ENCODE data around the gene ARFGEF2.
"Not testable (repeated sequence)": the region's sequence is repeated elsewhere in the genome, so short reads cannot be mapped to it uniquely, and the experiment has no call there.

The ARFGEF2 gene

DNA sequence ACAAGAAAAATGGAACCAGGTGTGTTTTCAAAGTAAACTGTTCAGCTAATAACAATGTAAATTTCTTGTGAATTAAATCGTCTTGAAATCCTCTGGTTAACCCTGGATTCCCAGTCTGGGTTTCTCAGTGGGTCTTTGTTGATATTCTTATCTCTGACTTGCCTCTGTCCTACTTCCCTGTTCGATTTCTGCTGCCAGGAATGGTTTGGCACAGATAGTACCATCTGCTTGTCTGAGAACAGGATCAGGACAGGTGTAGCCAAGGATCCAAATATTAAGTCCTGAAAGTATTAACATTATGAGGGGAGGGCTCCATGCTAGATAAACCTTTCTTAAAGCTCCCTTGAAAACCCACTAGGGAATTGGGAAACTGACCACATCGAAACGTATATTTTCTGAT, 30.1 kb downstream of the ARFGEF2 start:
- DNase-seq (ENCODE audit: low read depth): no peak

DNA sequence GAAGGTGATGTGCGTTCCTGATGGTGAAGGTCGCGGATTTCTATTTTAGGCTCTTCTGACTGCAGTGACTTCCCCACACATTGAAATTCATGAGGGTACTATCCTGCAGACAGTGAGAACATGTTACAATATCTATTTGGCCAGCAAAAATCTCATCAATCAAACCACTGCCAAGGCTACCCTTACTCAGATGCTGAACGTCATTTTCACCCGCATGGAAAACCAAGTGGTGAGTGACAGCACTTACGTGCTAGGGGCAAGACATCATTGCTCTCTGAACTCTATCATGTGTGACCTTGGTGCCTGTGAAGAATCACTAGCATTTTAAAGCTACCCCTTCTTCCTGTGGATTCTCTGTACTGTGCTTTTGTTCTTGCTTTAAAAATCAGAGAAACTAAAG, 31.1 kb downstream of the ARFGEF2 start:
- DNase-seq (ENCODE audit: low read depth): no peak

DNA sequence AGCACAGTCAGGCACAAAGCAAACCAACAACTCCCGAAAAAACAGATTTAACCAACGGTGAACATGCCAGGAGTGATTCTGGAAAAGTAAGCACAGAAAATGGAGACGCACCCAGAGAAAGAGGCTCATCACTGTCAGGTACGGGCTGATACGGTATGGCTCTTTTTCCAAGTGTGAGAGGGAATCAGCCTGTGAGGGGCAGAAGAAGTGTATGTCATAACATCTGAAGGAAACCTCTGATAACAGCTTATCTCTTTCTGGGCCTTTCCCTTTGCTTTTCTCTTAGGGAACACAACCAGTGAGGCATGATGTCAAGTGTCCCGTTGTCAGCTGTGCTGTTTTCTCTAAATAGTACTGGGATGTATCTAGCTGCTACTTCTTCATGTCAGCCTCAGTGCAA, 32.1 kb downstream of the ARFGEF2 start:
- DNase-seq (ENCODE audit: low read depth): no peak

DNA sequence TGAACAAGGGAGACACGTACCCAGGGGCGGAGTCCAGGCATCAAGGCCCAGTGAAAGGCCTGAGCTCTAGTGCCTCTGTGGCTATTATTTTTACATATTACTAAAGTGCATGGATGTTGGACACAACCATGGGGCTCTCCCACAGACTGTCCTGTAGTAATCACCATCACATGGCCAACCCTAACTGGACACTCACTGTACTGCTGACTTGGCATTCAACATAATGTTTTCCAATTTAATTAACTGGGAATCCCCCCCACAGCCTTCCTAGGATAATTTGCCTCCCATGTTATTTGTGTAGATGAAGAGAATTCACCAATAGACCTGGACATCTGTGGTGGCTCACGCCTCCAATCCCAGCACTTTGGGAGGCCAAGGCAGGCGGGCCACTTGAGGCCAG, 34.5 kb downstream of the ARFGEF2 start:
- no peak for DNase-seq (ENCODE audit: low read depth)

DNA sequence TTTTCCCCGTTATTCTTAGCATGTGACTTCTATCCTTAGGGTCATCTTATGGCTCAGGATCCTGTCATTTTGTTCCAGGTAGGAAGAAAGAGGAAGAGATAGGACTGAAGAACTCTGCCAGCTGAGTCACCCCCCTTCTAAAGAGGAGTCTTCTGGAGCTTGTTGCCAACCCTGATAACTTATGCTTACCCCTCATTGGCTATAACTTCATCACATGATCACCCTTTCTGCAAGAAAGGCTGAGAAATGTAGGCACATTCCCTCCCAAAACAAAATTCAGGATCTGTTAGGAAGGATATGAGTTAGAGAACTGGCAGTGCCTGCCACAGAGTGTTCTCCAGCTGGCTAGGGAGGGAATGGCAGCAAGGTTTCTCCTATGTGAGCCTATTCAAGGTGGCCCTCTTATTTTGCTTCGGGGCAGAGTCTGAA, 35.6 kb downstream of the ARFGEF2 start:
- no peak for DNase-seq (ENCODE audit: low read depth)

DNA sequence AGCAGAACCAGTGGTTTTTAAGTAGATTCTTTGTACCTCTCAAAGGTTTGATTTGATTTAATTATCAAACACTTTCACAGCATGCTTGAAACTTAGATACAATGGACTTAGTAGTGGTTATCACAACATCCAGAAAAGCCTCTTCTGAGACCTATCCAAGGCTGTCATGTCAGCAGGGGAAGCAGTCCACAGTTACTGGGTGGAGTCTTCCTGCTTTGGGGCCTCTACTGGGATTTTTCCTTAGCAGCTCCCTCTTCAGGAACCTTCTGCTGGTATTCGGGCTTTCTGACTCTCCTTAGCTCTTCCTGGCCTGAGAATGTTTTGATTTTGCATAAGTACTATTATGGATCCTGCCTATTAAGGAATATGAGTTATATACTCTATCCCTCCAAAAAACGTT, 36.0 kb downstream of the ARFGEF2 start:
- DNase-seq (ENCODE audit: low read depth): no peak

DNA sequence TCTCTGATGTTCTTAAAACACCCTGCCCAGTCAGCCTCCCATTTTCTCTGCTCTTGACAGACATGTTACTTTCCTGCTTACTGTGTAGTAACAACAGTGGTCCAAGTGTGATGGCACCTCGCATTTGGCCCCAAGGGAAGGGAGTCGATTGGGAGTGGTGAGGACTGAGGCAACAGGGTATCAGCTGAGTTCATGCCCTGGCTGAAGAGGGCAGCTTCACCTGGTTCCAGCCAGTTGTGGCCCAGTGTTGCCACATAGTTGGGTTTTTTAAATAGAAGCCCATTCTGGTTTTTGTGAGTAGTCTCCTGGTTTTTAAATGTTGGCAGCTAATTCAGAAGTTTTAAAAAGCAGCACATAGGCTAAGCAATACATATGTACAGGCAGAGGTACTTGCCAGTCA, 37.2 kb downstream of the ARFGEF2 start:
- DNase-seq (ENCODE audit: low read depth): no peak

DNA sequence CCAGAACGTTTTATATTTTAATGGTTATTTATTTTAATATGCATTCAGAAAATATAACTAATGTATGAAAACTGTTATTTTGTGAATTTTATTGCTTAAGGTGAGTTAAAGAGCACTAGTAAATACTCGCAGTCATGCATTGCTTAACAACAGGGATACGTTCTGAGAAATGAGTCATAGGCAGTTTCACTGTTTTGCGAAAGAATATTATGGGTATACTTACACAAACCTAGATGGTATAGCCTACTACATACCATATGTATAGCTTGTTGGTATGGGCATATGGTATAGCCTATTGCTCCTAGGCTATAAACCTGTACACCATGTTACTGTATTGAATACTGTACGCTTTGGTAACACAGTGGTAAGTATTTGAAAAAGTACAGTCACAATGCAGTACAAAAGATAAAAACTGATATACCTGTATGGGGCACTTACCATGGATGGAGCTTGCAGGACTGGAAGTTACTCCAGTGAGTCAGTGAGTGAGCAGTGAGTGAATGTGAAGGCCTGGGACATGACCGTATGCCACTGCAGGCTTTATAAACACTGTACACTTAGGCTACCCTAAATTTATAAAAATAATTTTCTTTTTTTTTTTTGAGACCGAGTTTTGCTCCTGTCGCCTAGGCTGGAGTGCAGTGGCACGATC, 38.5 kb downstream of the ARFGEF2 start:
- no peak for DNase-seq (ENCODE audit: low read depth)

DNA sequence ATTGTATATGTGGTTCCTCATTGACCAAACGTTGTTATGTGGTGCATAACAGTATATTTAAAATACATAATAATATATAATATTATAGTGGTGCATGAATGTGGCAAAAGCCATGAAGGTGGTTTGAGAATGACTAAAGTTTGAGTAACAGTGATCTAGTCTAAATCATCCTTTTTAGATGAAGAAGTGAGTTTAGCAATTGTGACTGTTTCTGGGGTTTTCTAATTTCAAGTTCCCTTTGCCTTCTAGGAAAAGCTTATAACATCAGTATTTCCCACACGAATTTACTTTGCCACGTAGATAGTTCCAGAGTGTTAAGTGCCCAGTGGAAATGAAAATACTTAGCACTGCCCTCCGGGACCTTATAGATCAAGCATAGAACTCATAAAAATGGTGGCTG, 40.9 kb downstream of the ARFGEF2 start:
- no peak for DNase-seq (ENCODE audit: low read depth)

DNA sequence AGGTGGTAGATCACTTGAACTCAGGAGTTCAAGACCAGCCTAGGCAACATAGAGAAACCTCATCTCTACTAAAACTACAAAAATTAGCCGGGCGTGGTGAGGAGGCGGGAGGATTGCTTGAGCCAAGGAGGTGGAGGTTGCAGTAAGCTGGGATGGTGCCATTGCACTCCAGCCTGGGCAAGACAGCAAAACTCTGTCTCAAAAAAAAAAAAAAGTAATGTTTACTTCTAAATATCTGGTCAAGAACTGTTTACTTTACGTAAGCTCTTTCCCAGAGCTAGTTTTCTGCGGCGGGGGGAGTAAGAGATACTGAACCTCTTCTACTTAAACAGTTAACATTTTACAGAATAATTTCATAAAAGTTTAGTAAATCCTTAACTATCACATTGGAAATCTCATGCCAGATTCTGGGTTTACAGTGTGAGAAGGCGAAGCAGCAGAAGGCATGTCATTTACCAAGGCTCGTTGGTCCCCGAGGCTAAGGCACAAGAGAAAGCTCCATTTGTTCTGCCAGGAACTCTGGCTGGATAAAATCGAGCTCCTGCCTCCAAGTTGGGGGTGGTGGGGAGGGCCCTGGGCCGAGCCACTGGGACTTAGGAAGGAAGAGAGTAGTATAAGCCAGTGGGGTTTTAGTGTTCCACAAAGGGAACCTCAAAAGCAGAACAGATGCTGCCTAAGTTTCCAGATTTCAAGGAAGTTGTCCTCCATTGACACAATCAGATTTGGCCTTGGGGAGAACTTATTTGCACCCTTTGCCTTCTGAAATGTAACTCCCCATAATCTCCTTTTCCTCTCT, 41.7 kb downstream of the ARFGEF2 start:
- DNase-seq (ENCODE audit: low read depth): no peak

DNA sequence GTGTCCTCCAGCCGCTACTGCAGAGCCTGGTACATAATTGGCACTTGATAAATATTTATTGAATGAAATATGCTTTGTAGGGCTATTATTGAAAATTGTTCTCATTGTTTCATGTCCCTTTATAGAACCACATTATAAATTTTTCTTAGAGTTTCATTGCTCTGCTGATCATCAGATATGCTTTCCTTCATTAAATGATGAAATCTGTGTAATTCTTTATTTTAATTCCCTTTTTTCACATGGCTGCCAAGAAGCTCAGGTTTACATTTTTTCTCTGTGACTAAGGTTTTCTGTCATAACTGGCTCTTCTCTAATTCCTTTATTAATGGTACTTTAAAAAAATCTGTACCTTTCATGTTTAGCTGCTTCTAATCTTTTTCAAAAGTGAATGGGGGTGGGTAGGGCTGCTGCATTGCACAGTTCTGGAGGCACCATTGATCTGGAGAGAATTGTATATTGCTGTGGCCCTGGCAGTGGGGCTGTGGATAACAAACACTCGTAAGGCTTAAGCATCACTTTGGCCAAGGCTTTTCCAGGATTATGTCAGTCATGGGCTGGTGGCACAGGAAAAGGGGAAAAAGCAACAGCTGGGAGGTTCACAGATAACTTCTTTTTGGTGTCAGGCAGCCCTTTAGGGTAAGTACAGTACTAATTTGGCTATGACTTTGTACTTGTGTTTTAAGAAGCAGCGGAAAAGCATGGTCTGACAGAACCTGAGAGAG, 43.8 kb downstream of the ARFGEF2 start:
- no peak for DNase-seq (ENCODE audit: low read depth)

DNA sequence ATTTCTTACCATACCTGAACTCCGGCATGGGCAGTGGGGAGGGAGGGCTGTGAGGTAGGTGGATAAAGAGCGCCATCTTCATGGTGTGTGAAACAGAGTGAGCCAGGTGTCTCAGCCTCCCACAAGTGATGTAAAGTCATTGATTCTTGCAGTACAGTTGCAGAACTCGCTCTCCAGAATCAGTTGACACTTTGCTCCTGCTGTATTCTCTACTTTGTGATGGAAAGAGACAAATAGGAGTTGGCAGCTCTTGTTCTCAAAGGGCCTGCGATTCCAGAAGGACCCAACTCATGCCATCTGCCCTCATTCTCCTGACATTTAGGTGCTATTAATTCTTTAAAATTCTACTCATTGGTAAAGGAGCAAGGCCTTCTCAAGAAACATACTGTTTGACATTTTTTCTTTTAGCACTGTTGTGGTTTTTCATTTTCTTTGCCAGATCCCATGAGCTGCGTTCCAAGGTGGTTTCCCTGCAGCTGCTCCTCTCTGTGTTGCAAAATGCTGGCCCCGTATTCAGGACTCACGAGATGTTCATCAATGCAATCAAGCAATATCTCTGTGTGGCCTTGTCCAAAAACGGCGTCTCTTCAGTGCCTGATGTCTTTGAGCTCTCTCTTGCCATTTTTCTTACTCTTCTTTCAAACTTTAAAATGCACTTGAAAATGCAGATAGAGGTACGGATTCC, 49.3 kb downstream of the ARFGEF2 start:
- DNase-seq (ENCODE audit: low read depth): no peak

DNA sequence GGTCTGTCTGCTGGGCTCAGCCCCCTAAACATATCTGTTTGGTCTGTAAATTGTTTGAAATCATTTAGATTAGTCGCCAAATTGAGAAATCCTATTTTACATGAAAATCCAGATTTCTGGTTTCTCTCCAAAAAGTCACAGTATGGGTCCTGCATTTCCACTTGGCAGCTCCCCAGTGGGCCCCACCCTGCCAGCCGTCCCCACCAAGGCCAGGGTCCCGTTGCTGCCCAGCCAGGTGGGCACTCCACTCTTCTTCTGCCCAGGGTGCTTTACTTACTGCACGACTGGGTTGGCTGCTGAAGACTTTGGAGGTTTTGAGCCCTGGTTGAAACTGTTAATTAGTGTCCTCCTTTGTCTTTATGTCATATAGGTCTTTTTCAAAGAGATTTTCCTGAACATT, 50.4 kb downstream of the ARFGEF2 start:
- no peak for DNase-seq (ENCODE audit: low read depth)

DNA sequence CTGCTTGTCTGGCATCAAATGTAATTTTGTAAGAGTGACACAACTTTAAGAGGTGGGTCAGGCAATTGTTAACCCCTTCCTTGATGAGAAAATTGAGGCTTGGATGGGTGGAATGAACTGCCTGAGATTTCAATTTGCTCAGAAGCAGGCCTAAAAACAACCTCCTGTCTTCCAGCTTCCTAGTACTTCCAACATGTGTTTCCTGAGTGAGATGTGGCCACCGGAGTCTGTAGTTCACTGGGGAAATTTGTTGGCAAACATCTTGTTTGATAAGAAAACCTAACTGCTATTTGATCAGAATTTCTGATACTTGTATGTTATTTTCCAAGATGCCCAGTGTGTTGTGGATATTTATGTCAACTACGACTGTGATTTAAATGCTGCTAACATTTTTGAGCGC, 51.3 kb downstream of the ARFGEF2 start:
- no peak for DNase-seq (ENCODE audit: low read depth)

DNA sequence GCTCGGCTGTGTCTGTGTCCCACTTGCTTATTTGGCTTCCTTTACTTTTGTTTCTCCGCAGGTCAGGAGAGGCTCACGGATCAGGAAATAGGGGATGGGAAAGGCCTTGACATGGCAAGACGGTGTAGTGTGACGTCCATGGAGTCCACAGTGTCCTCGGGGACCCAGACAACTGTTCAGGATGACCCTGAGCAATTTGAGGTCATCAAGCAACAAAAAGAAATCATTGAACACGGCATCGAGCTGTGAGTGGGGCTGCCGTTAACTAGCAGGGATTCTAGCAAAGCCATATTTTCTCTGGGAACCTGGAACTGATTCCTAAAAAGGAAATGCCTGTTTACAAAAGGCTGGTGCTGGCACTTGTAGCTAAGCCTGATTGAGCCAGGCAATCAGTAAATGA, 54.4 kb downstream of the ARFGEF2 start:
- DNase-seq (ENCODE audit: low read depth): no peak

DNA sequence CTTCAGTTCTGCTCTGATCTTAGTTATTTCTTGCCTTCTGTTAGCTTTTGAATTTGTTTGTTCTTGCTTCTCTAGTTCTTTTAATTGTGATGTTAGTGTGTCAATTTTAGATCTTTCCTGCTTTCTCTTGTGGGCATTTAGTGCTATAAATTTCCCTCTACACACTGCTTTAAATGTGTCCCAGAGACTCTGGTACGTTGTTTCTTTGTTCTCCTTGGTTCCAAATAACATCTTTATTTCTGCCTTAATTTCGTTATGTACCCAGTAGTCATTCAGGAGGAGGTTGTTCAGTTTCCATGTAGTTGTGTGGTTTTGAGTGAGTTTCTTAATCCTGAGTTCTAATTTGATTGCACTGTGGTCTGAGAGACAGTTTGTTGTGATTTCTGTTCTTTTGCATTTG, 58.5 kb downstream of the ARFGEF2 start:
- DNase-seq (ENCODE audit: low read depth): not testable (repeated sequence)

DNA sequence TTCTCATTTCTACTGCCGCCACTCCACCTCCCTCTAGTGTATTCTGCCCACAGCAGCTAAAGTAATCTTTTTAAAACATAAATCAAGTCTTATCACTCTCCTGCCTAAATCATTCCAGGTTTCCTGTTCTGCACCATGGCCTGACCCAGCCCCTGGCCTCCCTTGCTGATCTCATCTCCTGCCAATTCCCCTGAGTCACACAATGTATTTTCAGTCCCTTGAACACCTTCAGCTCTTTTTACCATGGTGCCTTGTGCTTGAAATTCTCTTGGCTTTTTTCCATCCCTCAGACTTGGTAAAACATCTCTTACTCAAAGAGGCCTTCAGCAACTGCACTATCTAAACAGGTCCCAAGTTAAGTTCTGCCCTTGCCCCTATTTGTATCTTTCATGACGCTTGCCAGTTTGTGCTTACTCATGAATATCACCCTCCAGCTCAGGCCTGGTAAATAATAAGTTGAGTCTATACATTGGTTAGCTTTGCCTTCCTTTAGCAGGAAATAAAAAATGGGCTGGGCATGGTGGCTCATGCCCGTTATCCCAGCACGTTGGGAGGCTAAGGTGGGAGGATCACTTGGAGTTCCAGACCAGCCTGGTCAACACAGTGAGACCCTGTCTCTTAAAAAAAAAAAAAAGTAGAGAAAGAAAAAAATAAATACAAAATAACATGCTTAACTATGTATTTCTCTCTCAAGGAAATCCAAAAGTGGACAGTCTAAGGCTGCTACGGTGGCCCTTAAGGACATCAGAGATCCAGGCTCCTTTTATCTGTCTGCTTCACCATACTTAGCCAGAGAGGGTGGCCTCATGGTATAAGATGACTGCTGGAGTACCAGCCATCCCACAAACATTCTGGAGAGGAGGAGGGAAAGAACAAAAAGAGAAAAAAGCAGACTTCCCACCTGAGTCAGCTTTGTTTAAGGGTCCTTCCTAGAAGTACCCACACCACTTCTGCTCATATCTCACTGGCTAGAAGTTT, 62.2 kb downstream of the ARFGEF2 start:
- DNase-seq (ENCODE audit: low read depth): no peak

DNA sequence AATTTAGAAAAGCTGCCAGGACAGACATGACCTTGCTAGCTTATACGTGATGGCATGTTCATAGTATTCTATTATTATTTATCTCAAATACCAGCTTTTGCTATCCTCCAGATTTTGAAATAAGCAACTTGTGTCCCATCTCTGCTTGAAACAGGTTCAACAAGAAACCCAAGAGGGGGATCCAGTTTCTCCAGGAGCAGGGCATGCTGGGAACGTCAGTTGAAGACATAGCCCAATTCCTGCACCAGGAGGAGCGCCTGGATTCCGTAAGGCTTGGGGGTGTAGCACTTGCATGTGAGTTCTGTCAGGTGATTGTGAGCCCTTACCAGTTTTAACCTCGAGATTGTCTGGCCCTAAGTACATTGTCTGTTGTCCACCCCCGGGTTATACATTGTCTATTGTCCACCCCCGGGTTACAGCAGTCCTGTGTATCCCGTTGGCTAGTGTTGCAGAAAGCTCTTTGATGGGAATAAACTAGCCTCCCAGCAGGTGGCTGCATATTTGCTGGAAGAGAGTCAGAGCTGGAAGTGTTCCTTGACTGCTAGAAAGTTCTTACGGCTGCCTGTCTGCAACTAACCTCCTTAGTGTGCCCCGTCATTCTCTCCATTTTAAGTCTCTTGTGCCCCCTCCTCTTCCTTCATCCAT, 63.2 kb downstream of the ARFGEF2 start:
- DNase-seq (ENCODE audit: low read depth): no peak

DNA sequence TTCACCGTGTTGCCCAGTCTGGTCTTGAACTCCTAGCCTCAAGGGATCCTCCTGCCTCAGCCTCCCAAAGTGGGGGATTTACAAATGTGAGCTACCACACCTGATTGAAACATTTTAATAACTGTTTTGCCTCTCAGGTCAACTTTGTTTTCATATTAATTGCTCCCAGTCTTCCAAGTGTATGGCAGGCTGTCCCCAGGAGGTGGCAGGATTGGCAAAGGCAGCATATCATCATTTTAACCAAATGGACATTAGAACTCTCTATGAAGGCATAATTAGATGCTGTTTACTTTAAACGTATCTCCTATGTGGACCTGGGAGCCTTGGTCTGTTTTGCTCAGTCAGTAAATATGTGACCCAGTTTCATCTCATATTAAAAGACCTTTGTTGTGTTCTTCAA, 65.4 kb downstream of the ARFGEF2 start:
- no peak for DNase-seq (ENCODE audit: low read depth)

DNA sequence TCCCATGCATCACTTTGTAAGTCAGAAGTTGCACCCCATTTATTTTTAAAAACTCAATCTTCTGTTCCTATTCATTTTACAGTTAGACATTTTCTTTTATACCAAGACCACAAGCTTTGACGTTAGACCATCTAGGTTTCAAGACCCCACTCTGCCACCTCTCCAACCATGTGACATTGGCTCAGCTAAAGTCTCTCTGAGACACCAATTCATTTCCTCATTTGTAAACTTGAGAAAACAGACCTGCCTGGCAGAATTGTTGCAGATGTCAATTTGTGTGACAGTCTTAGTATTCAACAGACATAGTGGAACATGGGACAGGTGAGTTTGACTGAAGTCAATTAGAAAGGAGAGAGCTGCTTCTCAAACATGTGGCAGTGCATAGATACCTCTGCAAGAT, 69.0 kb downstream of the ARFGEF2 start:
- no peak for DNase-seq (ENCODE audit: low read depth)

DNA sequence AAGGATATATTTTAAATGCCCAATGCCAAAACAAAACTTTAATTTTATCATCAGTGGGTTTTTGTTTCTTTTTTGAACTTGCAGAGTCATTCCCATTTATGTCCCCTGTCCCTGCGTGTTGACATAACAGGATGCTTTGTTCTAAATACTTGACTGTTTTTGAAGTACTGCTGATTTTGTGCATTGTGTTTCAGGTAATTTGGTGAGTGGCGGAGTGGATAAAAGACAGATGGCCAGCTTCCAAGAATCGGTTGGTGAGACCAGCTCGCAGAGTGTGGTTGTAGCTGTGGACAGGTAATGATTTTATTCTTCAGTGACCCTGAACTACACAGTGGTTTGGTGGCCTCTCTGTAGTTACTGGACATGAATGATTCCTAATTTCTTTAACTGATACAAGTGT, 74.1 kb downstream of the ARFGEF2 start:
- DNase-seq (ENCODE audit: low read depth): no peak

All from activated T-helper 9 cell treated with anti-CD3 and anti-CD28 coated beads, Interleukin-2, amount 50 U/mL, for 16 hours (primary cell).